ENCODE measurements around the gene CDC27. TPM values are rescaled to one million over a fixed set of nuclear protein-coding genes. Genes with fewer than 3 reads are reported as not detected.
A peak's percentile ranks its signal among the peaks of the same experiment; 100 is the strongest.

The CDC27 gene
- total and polyA plus RNA-seq, 9 donors: 20.5 to 76.8 (median 51.7) TPM

GRCh38 chr17:47102914-47103313, 86.2 kb downstream of the CDC27 start:
- no peaks in the 10 kb centered on the region for H3K4me1 ChIP-seq (ENCODE audit: insufficient read depth)
- no peaks in the 10 kb centered on the region for H3K27me3 ChIP-seq
- H3K9me3 ChIP-seq: no peaks in the 10 kb centered on the region
- TF ChIP-seq EP300 (IDR thresholded peaks at IDR 0.05) (no peak), POLR2A (IDR thresholded peaks at IDR 0.05) (no peak)
- TF ChIP-seq, protein P1, sequence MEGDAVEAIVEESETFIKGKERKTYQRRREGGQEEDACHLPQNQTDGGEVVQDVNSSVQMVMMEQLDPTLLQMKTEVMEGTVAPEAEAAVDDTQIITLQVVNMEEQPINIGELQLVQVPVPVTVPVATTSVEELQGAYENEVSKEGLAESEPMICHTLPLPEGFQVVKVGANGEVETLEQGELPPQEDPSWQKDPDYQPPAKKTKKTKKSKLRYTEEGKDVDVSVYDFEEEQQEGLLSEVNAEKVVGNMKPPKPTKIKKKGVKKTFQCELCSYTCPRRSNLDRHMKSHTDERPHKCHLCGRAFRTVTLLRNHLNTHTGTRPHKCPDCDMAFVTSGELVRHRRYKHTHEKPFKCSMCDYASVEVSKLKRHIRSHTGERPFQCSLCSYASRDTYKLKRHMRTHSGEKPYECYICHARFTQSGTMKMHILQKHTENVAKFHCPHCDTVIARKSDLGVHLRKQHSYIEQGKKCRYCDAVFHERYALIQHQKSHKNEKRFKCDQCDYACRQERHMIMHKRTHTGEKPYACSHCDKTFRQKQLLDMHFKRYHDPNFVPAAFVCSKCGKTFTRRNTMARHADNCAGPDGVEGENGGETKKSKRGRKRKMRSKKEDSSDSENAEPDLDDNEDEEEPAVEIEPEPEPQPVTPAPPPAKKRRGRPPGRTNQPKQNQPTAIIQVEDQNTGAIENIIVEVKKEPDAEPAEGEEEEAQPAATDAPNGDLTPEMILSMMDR (IDR thresholded peaks at IDR 0.05): no peak
- no peaks in the 10 kb centered on the region for H3K36me3 ChIP-seq
- WGBS, 3 donors: 86 to 88% (median 87%) methylated on average over 4 of the region's 4 CpGs
- intact Hi-C loops (cut with DNase I): no loop called here
- H3K4me3 ChIP-seq: no peak overlapping the region
- DNase-seq: no peak
- no peak overlapping the region for H3K27ac ChIP-seq

GRCh38 chr17:47099987-47100711, 88.9 kb downstream of the CDC27 start:
- no peaks in the 10 kb centered on the region for H3K27me3 ChIP-seq
- 0 to 2% (median 1%) methylated on average over 35 to 42 of the region's 42 CpGs for WGBS, 3 donors
- peak; percentile 92 to 97 (median 96) for DNase-seq
- no peaks in the 10 kb centered on the region for H3K9me3 ChIP-seq
- H3K27ac ChIP-seq: peak overlapping the region; percentile 70 to 82
- peak overlapping the region; percentile 81 for H3K4me3 ChIP-seq
- H3K4me1 ChIP-seq (ENCODE audit: insufficient read depth): peaks cover 3% of the 10 kb centered on the region
- TF ChIP-seq POLR2A (IDR thresholded peaks at IDR 0.05): peak; percentile 34
- no peak for TF ChIP-seq EP300 (IDR thresholded peaks at IDR 0.05)
- H3K36me3 ChIP-seq: no peaks in the 10 kb centered on the region
- intact Hi-C loops (cut with DNase I): no loop called here

DNA sequence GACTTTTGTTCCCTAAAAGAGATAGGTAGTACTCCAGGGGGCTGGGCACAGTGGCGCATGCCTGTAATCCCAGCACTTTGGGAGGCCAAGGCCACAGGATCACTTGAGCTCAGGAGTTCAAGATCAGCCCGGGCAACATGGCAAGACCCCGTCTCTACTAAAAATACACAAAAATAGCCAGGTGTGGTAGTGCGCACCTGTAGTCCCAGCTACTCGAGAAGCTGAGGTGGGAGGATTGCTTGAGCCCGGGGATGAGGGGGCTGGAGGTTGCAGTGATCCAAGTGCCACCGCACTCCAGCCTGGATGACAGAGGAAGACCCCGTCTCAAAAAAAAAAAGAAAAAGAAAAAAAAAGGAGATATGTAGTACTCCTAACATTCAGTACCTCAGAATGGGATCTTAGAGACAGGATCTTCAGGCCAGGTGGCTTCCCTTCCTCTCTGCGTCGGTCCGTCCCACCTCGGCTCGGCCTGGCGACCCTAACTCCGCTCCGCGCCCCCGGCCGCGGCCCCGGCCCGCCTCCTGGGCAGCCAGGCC, 89.6 kb downstream of the CDC27 start:
- Histone ChIP-seq H3K27me3 (no peaks in the 10 kb centered on the region), H3K4me1 (ENCODE audit: insufficient read depth) (peaks cover 3% of the 10 kb centered on the region), H3K27ac (peak overlapping the region; percentile 70 to 82), H3K9me3 (no peaks in the 10 kb centered on the region), H3K4me3 (peak overlapping the region; percentile 81), H3K36me3 (no peaks in the 10 kb centered on the region)
- TF ChIP-seq, protein P1 (IDR thresholded peaks at IDR 0.05): no peak
- no peak for TF ChIP-seq POLR2A (IDR thresholded peaks at IDR 0.05)
- no peak for TF ChIP-seq EP300 (IDR thresholded peaks at IDR 0.05)
- intact Hi-C loops (cut with DNase I): no loop called here
- WGBS, 3 donors: 2 to 4% (median 2%) methylated on average over 22 of the region's 22 CpGs
- DNase-seq: no peak

- intact Hi-C loops (cut with DNase I): no loop called here
- Histone ChIP-seq H3K27me3 (no peaks in the 10 kb centered on the region), H3K4me3 (no peak overlapping the region), H3K36me3 (no peaks in the 10 kb centered on the region), H3K4me1 (ENCODE audit: insufficient read depth) (peaks cover 3% of the 10 kb centered on the region), H3K27ac (no peak overlapping the region), H3K9me3 (no peaks in the 10 kb centered on the region)
- WGBS, 3 donors: 79 to 87% (median 86%) methylated on average over 3 of the region's 3 CpGs
- no peak for TF ChIP-seq POLR2A (IDR thresholded peaks at IDR 0.05)
- TF ChIP-seq, protein P1 (IDR thresholded peaks at IDR 0.05): no peak
- TF ChIP-seq EP300 (IDR thresholded peaks at IDR 0.05): no peak
- DNase-seq: no peak
Observed at GRCh38 chr17:47096343-47096742, 92.8 kb downstream of the CDC27 start.

- Histone ChIP-seq H3K9me3 (no peaks in the 10 kb centered on the region), H3K4me1 (ENCODE audit: insufficient read depth) (peaks cover 3% of the 10 kb centered on the region), H3K27me3 (no peaks in the 10 kb centered on the region), H3K27ac (no peak overlapping the region), H3K4me3 (no peak overlapping the region), H3K36me3 (no peaks in the 10 kb centered on the region)
- intact Hi-C loops (cut with DNase I): no loop called here
- TF ChIP-seq, protein P1 (IDR thresholded peaks at IDR 0.05): no peak
- TF ChIP-seq POLR2A (IDR thresholded peaks at IDR 0.05) (no peak), EP300 (IDR thresholded peaks at IDR 0.05) (no peak)
- no peak for DNase-seq
- 31 to 50% (median 33%) methylated on average over 4 of the region's 4 CpGs for WGBS, 3 donors
Observed at GRCh38 chr17:47095268-47095667, 93.8 kb downstream of the CDC27 start.
